Measurements from ENCODE around the gene C5orf58. TPM values are rescaled to one million over a fixed set of nuclear protein-coding genes. Genes with fewer than 3 reads are reported as not detected.

C5orf58 gene
- total RNA-seq, 2 experiments from 2014 or later = not detected

- Mint-ChIP-seq H3K4me1 (peaks cover 87% of the 10 kb centered on the region), H3K4me3 (peak overlapping the region; percentile 75), H3K9me3 (no peaks in the 10 kb centered on the region), H3K27me3 (no peaks in the 10 kb centered on the region), H3K27ac (peak overlapping the region; percentile 92), H3K36me3 (peaks cover 67% of the 10 kb centered on the region)
- ATAC-seq (ENCODE audit: low read depth) (no peak), DNase-seq (no peak)
- POLR2A ChIA-PET = interaction anchor here (0.6 to 21.1 kb wide), 6 partner anchors 20 to 70 kb away, joined by 3 to 1094 read pairs (median 7); partner anchors contain the start of gene LCP2
Observed at GRCh38 chr5:170268884-170269283, 36.1 kb downstream of the C5orf58 start.

GRCh38 chr5:170269579-170269978, 36.8 kb downstream of the C5orf58 start:
- peaks cover 87% of the 10 kb centered on the region for H3K4me1 Mint-ChIP-seq
- peak; percentile 17 for ATAC-seq (ENCODE audit: low read depth)
- no peaks in the 10 kb centered on the region for H3K27me3 Mint-ChIP-seq
- H3K36me3 Mint-ChIP-seq = peaks cover 66% of the 10 kb centered on the region
- H3K27ac Mint-ChIP-seq = peak overlapping the region; percentile 92
- H3K9me3 Mint-ChIP-seq = no peaks in the 10 kb centered on the region
- DNase-seq = no peak
- POLR2A ChIA-PET = interaction anchor here (0.6 to 21.1 kb wide), 6 partner anchors 19 to 69 kb away, joined by 3 to 1094 read pairs (median 7); partner anchors contain the start of gene LCP2
- H3K4me3 Mint-ChIP-seq = peak overlapping the region; percentile 75

GRCh38 chr5:170270293-170271069, 37.7 kb downstream of the C5orf58 start:
- Mint-ChIP-seq H3K36me3 (peaks cover 70% of the 10 kb centered on the region), H3K9me3 (no peaks in the 10 kb centered on the region), H3K27me3 (no peaks in the 10 kb centered on the region), H3K4me1 (peaks cover 92% of the 10 kb centered on the region), H3K27ac (peak overlapping the region; percentile 68), H3K4me3 (peak overlapping the region; percentile 50)
- DNase-seq = no peak
- ATAC-seq (ENCODE audit: low read depth) = no peak
- POLR2A ChIA-PET = interaction anchor here (1.4 to 21.1 kb wide), 2 partner anchors 18 to 64 kb away, joined by 3 to 1094 read pairs; partner anchors contain the start of gene LCP2

GRCh38 chr5:170273968-170274710, 41.4 kb downstream of the C5orf58 start:
- peak overlapping the region; percentile 91 for H3K27ac Mint-ChIP-seq
- H3K27me3 Mint-ChIP-seq = no peaks in the 10 kb centered on the region
- ATAC-seq (ENCODE audit: low read depth) (peak; percentile 16), DNase-seq (no peak)
- H3K4me3 Mint-ChIP-seq = peak overlapping the region; percentile 84
- POLR2A ChIA-PET = interaction anchor here (0.7 to 30.6 kb wide), 10 partner anchors 0 to 95 kb away, joined by 3 to 1094 read pairs (median 10); partner anchors contain the start of gene LCP2
- H3K9me3 Mint-ChIP-seq = no peaks in the 10 kb centered on the region
- peaks cover 86% of the 10 kb centered on the region for H3K4me1 Mint-ChIP-seq
- peaks cover 74% of the 10 kb centered on the region for H3K36me3 Mint-ChIP-seq

- H3K27ac Mint-ChIP-seq = peak overlapping the region; percentile 91
- POLR2A ChIA-PET = interaction anchor here (1.0 to 30.6 kb wide), 6 partner anchors 1 to 63 kb away, joined by 4 to 1094 read pairs (median 31); partner anchors contain the start of gene LCP2
- H3K4me1 Mint-ChIP-seq = peaks cover 88% of the 10 kb centered on the region
- H3K27me3 Mint-ChIP-seq = no peaks in the 10 kb centered on the region
- H3K36me3 Mint-ChIP-seq = peaks cover 68% of the 10 kb centered on the region
- peak overlapping the region; percentile 84 for H3K4me3 Mint-ChIP-seq
- DNase-seq (no peak), ATAC-seq (ENCODE audit: low read depth) (no peak)
- no peaks in the 10 kb centered on the region for H3K9me3 Mint-ChIP-seq
Observed at GRCh38 chr5:170275376-170275994, 42.7 kb downstream of the C5orf58 start.

GRCh38 chr5:170276140-170276539, 43.4 kb downstream of the C5orf58 start:
- Mint-ChIP-seq H3K36me3 (peaks cover 63% of the 10 kb centered on the region), H3K9me3 (no peaks in the 10 kb centered on the region), H3K27me3 (no peaks in the 10 kb centered on the region), H3K27ac (peak overlapping the region; percentile 91), H3K4me1 (peaks cover 84% of the 10 kb centered on the region), H3K4me3 (peak overlapping the region; percentile 84)
- DNase-seq (no peak), ATAC-seq (ENCODE audit: low read depth) (no peak)
- POLR2A ChIA-PET = interaction anchor here (3.3 to 30.6 kb wide), 5 partner anchors 2 to 62 kb away, joined by 14 to 1094 read pairs (median 31); partner anchors contain the start of gene LCP2

GRCh38 chr5:170277867-170278281, 45.1 kb downstream of the C5orf58 start:
- Mint-ChIP-seq H3K36me3 (peaks cover 61% of the 10 kb centered on the region), H3K9me3 (no peaks in the 10 kb centered on the region), H3K27ac (peak overlapping the region; percentile 91), H3K4me1 (peaks cover 85% of the 10 kb centered on the region), H3K27me3 (no peaks in the 10 kb centered on the region), H3K4me3 (peak overlapping the region; percentile 84)
- ATAC-seq (ENCODE audit: low read depth) (no peak), DNase-seq (no peak)
- POLR2A ChIA-PET = interaction anchor here (0.6 to 30.6 kb wide), 10 partner anchors 3 to 1897 kb away, joined by 3 to 1094 read pairs (median 12); partner anchors contain the start of gene LCP2

- POLR2A ChIA-PET = interaction anchor here (0.6 to 30.6 kb wide), 14 partner anchors 4 to 1896 kb away, joined by 3 to 1094 read pairs (median 8); partner anchors contain the start of gene LCP2
- peak; percentile 76 for ATAC-seq (ENCODE audit: low read depth)
- Mint-ChIP-seq H3K4me1 (peaks cover 86% of the 10 kb centered on the region), H3K9me3 (no peaks in the 10 kb centered on the region), H3K27ac (peak overlapping the region; percentile 88), H3K27me3 (no peaks in the 10 kb centered on the region), H3K4me3 (peak overlapping the region; percentile 69), H3K36me3 (peaks cover 65% of the 10 kb centered on the region)
- peak; percentile 87 for DNase-seq
Observed at GRCh38 chr5:170278611-170279458, 46.0 kb downstream of the C5orf58 start.

- H3K36me3 Mint-ChIP-seq = peaks cover 64% of the 10 kb centered on the region
- H3K4me3 Mint-ChIP-seq = peak overlapping the region; percentile 69
- no peaks in the 10 kb centered on the region for H3K9me3 Mint-ChIP-seq
- peak; percentile 2 for ATAC-seq (ENCODE audit: low read depth)
- peak overlapping the region; percentile 88 for H3K27ac Mint-ChIP-seq
- H3K27me3 Mint-ChIP-seq = no peaks in the 10 kb centered on the region
- H3K4me1 Mint-ChIP-seq = peaks cover 86% of the 10 kb centered on the region
- POLR2A ChIA-PET = interaction anchor here (0.7 to 30.6 kb wide), 13 partner anchors 5 to 60 kb away, joined by 3 to 1094 read pairs (median 10); partner anchors contain the start of gene LCP2
- no peak for DNase-seq
Observed at GRCh38 chr5:170279459-170279817, 46.7 kb downstream of the C5orf58 start.

- Mint-ChIP-seq H3K9me3 (no peaks in the 10 kb centered on the region), H3K36me3 (peaks cover 65% of the 10 kb centered on the region), H3K4me3 (peak overlapping the region; percentile 69), H3K27me3 (no peaks in the 10 kb centered on the region), H3K27ac (peak overlapping the region; percentile 88), H3K4me1 (peaks cover 86% of the 10 kb centered on the region)
- ATAC-seq (ENCODE audit: low read depth) (no peak), DNase-seq (no peak)
- POLR2A ChIA-PET = interaction anchor here (0.7 to 30.6 kb wide), 7 partner anchors 6 to 58 kb away, joined by 3 to 1094 read pairs (median 14); partner anchors contain the start of gene LCP2
Observed at GRCh38 chr5:170280011-170280493, 47.3 kb downstream of the C5orf58 start.

GRCh38 chr5:170283296-170283695, 50.5 kb downstream of the C5orf58 start:
- DNase-seq (no peak), ATAC-seq (ENCODE audit: low read depth) (no peak)
- peaks cover 87% of the 10 kb centered on the region for H3K4me1 Mint-ChIP-seq
- POLR2A ChIA-PET = interaction anchor here (0.9 to 30.6 kb wide), 7 partner anchors 5 to 50 kb away, joined by 3 to 1094 read pairs (median 5); partner anchors contain the start of gene LCP2
- H3K36me3 Mint-ChIP-seq = peaks cover 60% of the 10 kb centered on the region
- H3K4me3 Mint-ChIP-seq = peak overlapping the region; percentile 72
- peak overlapping the region; percentile 88 for H3K27ac Mint-ChIP-seq
- H3K27me3 Mint-ChIP-seq = no peaks in the 10 kb centered on the region
- H3K9me3 Mint-ChIP-seq = no peaks in the 10 kb centered on the region

Measured in activated naive CD8-positive, alpha-beta T cell treated with anti-CD3 and anti-CD28 coated beads, Interleukin-2, amount 10 ng/mL, durations not matched to agents 7 days and 5 days (primary cell).